HG03064 (cell line): Measurements from ENCODE around the gene LYSMD3.
A peak's percentile ranks its signal among the peaks of the same experiment; 100 is the strongest.
"Not testable (repeated sequence)": the region's sequence is repeated elsewhere in the genome, so short reads cannot be mapped to it uniquely, and the experiment has no call there.

Source experiments
- ATAC-seq: cut with Tn5 transposase; IDR thresholded peaks from one replicate; pipeline ENCODE4 v1.9.1; 2021; ENCODE audit warnings: low read depth; ENCODE audit not compliant: unreplicated experiment

LYSMD3 gene

GRCh38 chr5:90529194-90529938 lies at the start of gene LYSMD3:
Gene LYSMD3 (minus strand): TSS chr5:90529584. CDS start chr5:90525289, 4,295 bp downstream.
- ATAC-seq = peak; percentile 94

GRCh38 chr5:90576566-90576965 lies 47.2 kb upstream of the LYSMD3 start:
- ATAC-seq = not testable (repeated sequence)

GRCh38 chr5:90575712-90576111 lies 46.3 kb upstream of the LYSMD3 start:
- no peak for ATAC-seq

- no peak for ATAC-seq
Measured at GRCh38 chr5:90571147-90571773, 41.9 kb upstream of the LYSMD3 start.

GRCh38 chr5:90570034-90570433 lies 40.6 kb upstream of the LYSMD3 start:
- ATAC-seq = no peak

- no peak for ATAC-seq
Measured at GRCh38 chr5:90569084-90569483, 39.7 kb upstream of the LYSMD3 start.

GRCh38 chr5:90565491-90565890 lies 36.1 kb upstream of the LYSMD3 start:
- no peak for ATAC-seq

GRCh38 chr5:90563108-90563507 lies 33.7 kb upstream of the LYSMD3 start:
- no peak for ATAC-seq

GRCh38 chr5:90562341-90562740 lies 33.0 kb upstream of the LYSMD3 start:
- ATAC-seq = no peak

GRCh38 chr5:90561766-90562165 lies 32.4 kb upstream of the LYSMD3 start:
- no peak for ATAC-seq

GRCh38 chr5:90560771-90561170 lies 31.4 kb upstream of the LYSMD3 start:
- no peak for ATAC-seq

- ATAC-seq = no peak
Measured at GRCh38 chr5:90558344-90559192, 29.2 kb upstream of the LYSMD3 start, which contains the start of gene ADGRV1. Gene ADGRV1 (plus strand): TSS chr5:90558797. CDS start chr5:90558896, 99 bp downstream.

GRCh38 chr5:90557871-90558270 lies 28.5 kb upstream of the LYSMD3 start:
- ATAC-seq = no peak

GRCh38 chr5:90557391-90557790 lies 28.0 kb upstream of the LYSMD3 start:
- ATAC-seq = no peak

GRCh38 chr5:90555666-90556065 lies 26.3 kb upstream of the LYSMD3 start:
- no peak for ATAC-seq

GRCh38 chr5:90554358-90555006 lies 25.1 kb upstream of the LYSMD3 start:
- ATAC-seq = no peak

GRCh38 chr5:90553711-90554110 lies 24.3 kb upstream of the LYSMD3 start:
- ATAC-seq = no peak

- ATAC-seq = no peak
Measured at GRCh38 chr5:90551376-90551775, 22.0 kb upstream of the LYSMD3 start.

GRCh38 chr5:90550963-90551362 lies 21.6 kb upstream of the LYSMD3 start:
- ATAC-seq = no peak

- ATAC-seq = no peak
Measured at GRCh38 chr5:90549729-90550275, 20.4 kb upstream of the LYSMD3 start.
